ENCODE results near the gene GALNT2. TPM values are rescaled to one million over a fixed set of nuclear protein-coding genes. Genes with fewer than 3 reads are reported as not detected.

The GALNT2 gene
- polyA plus RNA-seq, 1 of the 3 experiments (the other 2 are of a cell fraction) = 118 TPM

DNA sequence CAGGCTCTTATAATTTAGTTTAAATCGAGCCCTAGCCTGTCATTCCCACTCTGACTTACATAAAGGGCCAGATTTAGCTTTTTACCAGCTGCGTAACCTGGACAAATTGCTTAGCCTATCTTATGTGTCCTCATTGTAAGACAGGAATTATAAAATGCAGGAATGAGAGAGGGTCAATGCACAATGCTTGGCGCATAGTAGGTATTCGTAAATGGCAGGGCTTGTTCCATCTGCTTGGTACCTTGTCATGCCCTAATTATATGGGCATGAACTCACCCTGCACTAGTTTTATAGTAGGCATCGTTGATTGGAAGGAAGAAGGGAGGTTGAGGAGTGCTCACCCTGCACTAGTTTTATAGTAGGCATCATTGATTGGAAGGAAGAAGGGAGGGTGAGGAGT is 108.8 kb downstream of the GALNT2 start:
- ChIA-PET POLR2A (no interaction called here), CTCF (no interaction called here)
- peaks cover 10% of the 10 kb centered on the region for H3F3A ChIP-seq (replicated peaks; ENCODE audit: insufficient read depth)
- TF ChIP-seq FOXM1 (IDR thresholded peaks at IDR 0.05; ENCODE audit: low read depth) (no peak), EZH2phosphoT487 (IDR thresholded peaks at IDR 0.05; ENCODE audit: borderline replicate concordance, low read depth) (no peak), MEF2A (IDR thresholded peaks at IDR 0.05; ENCODE audit: borderline replicate concordance, low read depth) (no peak)
- H3K27ac ChIP-seq (ENCODE audit: low read depth in 2 of 2, low read length in 1 of 2) = peak overlapping the region in 1 of 2 experiments; percentile 92; a peak in 2 of 4 replicates
- peaks cover 15 to 35% of the 10 kb centered on the region in 2 experiments; a peak in 3 of 4 replicates for H3K4me1 ChIP-seq (ENCODE audit: control insufficient read depth in 1 of 2, insufficient read depth in 2 of 2, low read depth in 1 of 2, low read length in 1 of 2)
- no peak overlapping the region for H3K9ac ChIP-seq
- H3K9me3 ChIP-seq = no peaks in the 10 kb centered on the region
- peaks cover 8 to 15% of the 10 kb centered on the region in 2 experiments for H3K36me3 ChIP-seq (replicated peaks in 1 of 2; ENCODE audit: control insufficient read depth in 1 of 2, insufficient read depth in 2 of 2, low read length in 1 of 2)
- peaks cover 29% of the 10 kb centered on the region; the same call in 1 of the 2 replicates for H4K20me1 ChIP-seq (ENCODE audit: insufficient read depth)
- no peak for DNase-seq
- peaks cover 33% of the 10 kb centered on the region for H3K79me2 ChIP-seq (ENCODE audit: insufficient read depth)
- H3K4me2 ChIP-seq = no peak overlapping the region
- no peak overlapping the region for H3K4me3 ChIP-seq (ENCODE audit: low read depth in 2 of 2, low read length in 1 of 2)
- no peaks in the 10 kb centered on the region for H3K9me2 ChIP-seq
- 79% methylated on average over 5 of the region's 5 CpGs for WGBS (ENCODE audit: low lambda C conversion rate)
- no peaks in the 10 kb centered on the region for H3K27me3 ChIP-seq (ENCODE audit: insufficient read depth)
- no peak overlapping the region for H2AFZ ChIP-seq (ENCODE audit: low read depth)

DNA sequence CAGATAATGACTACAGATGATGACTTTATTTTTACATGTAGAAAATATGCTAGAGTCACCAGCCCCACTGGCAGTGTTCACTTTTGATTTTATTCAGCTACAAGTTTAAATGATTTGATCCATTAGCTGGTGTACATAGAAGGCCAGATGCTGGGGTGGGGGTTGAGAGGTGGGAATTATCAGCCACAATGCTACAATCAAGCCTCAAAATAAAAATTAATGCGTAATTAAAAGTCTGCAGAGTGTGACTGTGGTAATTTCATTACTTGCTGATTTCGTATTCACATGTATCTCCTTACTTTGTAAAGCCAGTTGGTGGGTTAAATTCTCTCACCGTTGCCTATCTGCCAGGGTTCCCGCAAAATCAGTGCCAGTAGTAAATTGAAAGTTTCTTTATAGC is 109.3 kb downstream of the GALNT2 start:
- H3K4me2 ChIP-seq = no peak overlapping the region

More for the DNA sequence above, 109.3 kb downstream of the GALNT2 start:
- Histone ChIP-seq H3K9me3 (no peaks in the 10 kb centered on the region), H3K36me3 (replicated peaks in 1 of 2; ENCODE audit: control insufficient read depth in 1 of 2, insufficient read depth in 2 of 2, low read length in 1 of 2) (peaks cover 8 to 15% of the 10 kb centered on the region in 2 experiments), H3K9ac (no peak overlapping the region), H4K20me1 (ENCODE audit: insufficient read depth) (peaks cover 25% of the 10 kb centered on the region; the same call in 1 of the 2 replicates), H3K27ac (ENCODE audit: low read depth in 2 of 2, low read length in 1 of 2) (peak overlapping the region in 1 of 2 experiments; percentile 92; a peak in 2 of 4 replicates), H3K79me2 (ENCODE audit: insufficient read depth) (peaks cover 37% of the 10 kb centered on the region), H3F3A (replicated peaks; ENCODE audit: insufficient read depth) (peaks cover 9% of the 10 kb centered on the region), H3K27me3 (ENCODE audit: insufficient read depth) (no peaks in the 10 kb centered on the region), H3K9me2 (no peaks in the 10 kb centered on the region), H3K4me3 (ENCODE audit: low read depth in 2 of 2, low read length in 1 of 2) (peak overlapping the region in 1 of 2 experiments; percentile 30; a peak in 1 of 4 replicates), H3K4me1 (ENCODE audit: control insufficient read depth in 1 of 2, insufficient read depth in 2 of 2, low read depth in 1 of 2, low read length in 1 of 2) (peaks cover 11 to 35% of the 10 kb centered on the region in 2 experiments; a peak in 3 of 4 replicates), H2AFZ (ENCODE audit: low read depth) (no peak overlapping the region)
- no peak for DNase-seq
- ChIA-PET POLR2A (interaction anchor here (0.6 kb wide), 1 partner anchor 326 kb away, joined by 3 read pairs; no protein-coding TSS in a partner anchor), CTCF (interaction anchor here (1.3 to 1.6 kb wide), 4 partner anchors 8 to 30 kb away, joined by 3 to 7 read pairs (median 4); no protein-coding TSS in a partner anchor)
- TF ChIP-seq ELF1 (IDR thresholded peaks at IDR 0.05) = no peak
- no peak for TF ChIP-seq NRF1 (IDR thresholded peaks at IDR 0.05; ENCODE audit: low read depth, low read length)
- no peak for TF ChIP-seq EP300 (IDR thresholded peaks at IDR 0.05; ENCODE audit: borderline replicate concordance in 1 of 2, low read depth in 1 of 2, low read length in 1 of 2)
- no peak for TF ChIP-seq RXRA (IDR thresholded peaks at IDR 0.05; ENCODE audit: borderline replicate concordance, low read depth)
- no peak for TF ChIP-seq SMC3 (IDR thresholded peaks at IDR 0.05; ENCODE audit: low read depth, low read length)
- TF ChIP-seq POLR2AphosphoS5 (IDR thresholded peaks at IDR 0.05; ENCODE audit: low read depth, low read length) = no peak
- no peak for TF ChIP-seq REST (IDR thresholded peaks at IDR 0.05; ENCODE audit: low read depth, low read length)
- no peak for TF ChIP-seq YY1 (IDR thresholded peaks at IDR 0.05; ENCODE audit: low read depth)
- TF ChIP-seq RFX5 (IDR thresholded peaks at IDR 0.05; ENCODE audit: low read length) = no peak
- TF ChIP-seq TCF12 (IDR thresholded peaks at IDR 0.05) = no peak
- TF ChIP-seq MXI1 (IDR thresholded peaks at IDR 0.05; ENCODE audit: low read depth, low read length) = no peak
- no peak for TF ChIP-seq NFIC (IDR thresholded peaks at IDR 0.05; ENCODE audit: borderline replicate concordance)
- no peak for TF ChIP-seq ZBTB33 (IDR thresholded peaks at IDR 0.05; ENCODE audit: borderline replicate concordance, low read depth)
- WGBS (ENCODE audit: low lambda C conversion rate) = 70% methylated on average over 4 of the region's 4 CpGs
